Body of pancreas (tissue), 4 donors: Measurements from ENCODE around the gene EN1.

Experiments used
- CTCF ChIP-seq, 7 experiments: fragments of 450-650 bp in 4 of 7; fragments of 200-600 bp in 3 of 7; sonication (generic) in 3 of 7; IDR thresholded peaks; one replicate each; pipeline ENCODE4 v1.5.1; 2016 to 2019; ENCODE audit warnings: antibody characterized with exemption in 7 of 7
- POLR2A ChIP-seq, 3 donors: fragments of 450-650 bp; IDR thresholded peaks; one replicate each; pipeline ENCODE4 v1.6.1; 2016; ENCODE audit warnings: antibody characterized with exemption in 3 of 3, mild to moderate bottlenecking in 2 of 3

GRCh38 chr2:118811514-118812115 is 35.8 kb downstream of the EN1 start:
- no peak for TF ChIP-seq CTCF (IDR thresholded peaks at IDR 0.05)
- no peak for TF ChIP-seq POLR2A (IDR thresholded peaks at IDR 0.05)
